NB4 (cell line): Measurements from ENCODE around the gene TACSTD2.

Experiments
- CTCF ChIP-seq: IDR thresholded peaks from one replicate; pipeline ENCODE4 v1.5.1; 2012; ENCODE audit warnings: low read depth, low read length
- MYC ChIP-seq: IDR thresholded peaks from 2 replicates; pipeline ENCODE4 v1.6.1; 2011; ENCODE audit warnings: low read depth, low read length

DNA sequence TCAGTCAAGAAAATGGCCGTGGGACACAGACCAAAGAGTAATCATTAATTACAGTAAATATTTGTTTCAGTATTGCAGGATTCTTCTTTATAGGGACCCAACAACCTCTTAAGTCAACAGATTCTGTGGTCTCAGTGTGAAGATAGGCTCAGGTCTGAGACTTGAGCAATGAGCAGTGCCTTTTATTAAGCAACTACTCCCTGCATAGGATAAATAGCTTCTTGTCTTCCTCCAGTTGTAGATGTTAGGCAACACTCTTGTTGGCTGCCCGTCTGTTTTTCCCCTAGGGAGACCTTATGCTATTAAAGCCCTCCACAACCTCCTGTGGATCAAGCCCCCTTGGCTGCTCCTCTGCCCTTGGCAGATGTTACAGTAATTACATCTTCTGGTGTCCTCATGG, 28.7 kb downstream of the TACSTD2 start:
- TF ChIP-seq CTCF (no peak), MYC (no peak)
